ENCODE measurements around the gene PNPLA2.

The PNPLA2 gene

DNA sequence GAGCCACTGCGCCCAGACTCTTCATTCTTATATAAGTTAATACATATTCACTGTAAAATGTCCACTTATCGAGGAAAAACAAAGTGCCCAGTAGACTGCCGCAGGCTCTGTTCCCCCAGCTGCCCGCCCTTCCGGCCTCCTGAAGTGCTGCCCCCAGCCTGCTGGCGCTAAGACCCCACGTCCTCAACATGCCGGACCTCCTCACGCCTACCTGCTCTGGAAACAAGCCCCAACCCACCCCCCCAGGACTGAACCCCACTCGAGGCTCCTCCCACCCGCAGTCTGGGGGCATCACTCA is 42.5 kb upstream of the PNPLA2 start:
- Histone ChIP-seq H3K36me3 (ENCODE audit: control insufficient read depth, insufficient read depth, low read length) (no peaks in the 10 kb centered on the region), H3K9ac (no peak overlapping the region), H3K4me1 (no peaks in the 10 kb centered on the region), H3K79me2 (peaks cover 4% of the 10 kb centered on the region), H3K27ac (no peak overlapping the region), H2AFZ (no peak overlapping the region), H3K4me2 (ENCODE audit: low read length) (peak overlapping the region; percentile 87), H3K4me3 (ENCODE audit: low read depth, low read length) (peak overlapping the region; percentile 52), H3K9me3 (ENCODE audit: control insufficient read depth, low read length) (no peaks in the 10 kb centered on the region), H3K27me3 (ENCODE audit: control insufficient read depth, insufficient read depth, low read length) (no peaks in the 10 kb centered on the region)
- TF ChIP-seq, protein P1, sequence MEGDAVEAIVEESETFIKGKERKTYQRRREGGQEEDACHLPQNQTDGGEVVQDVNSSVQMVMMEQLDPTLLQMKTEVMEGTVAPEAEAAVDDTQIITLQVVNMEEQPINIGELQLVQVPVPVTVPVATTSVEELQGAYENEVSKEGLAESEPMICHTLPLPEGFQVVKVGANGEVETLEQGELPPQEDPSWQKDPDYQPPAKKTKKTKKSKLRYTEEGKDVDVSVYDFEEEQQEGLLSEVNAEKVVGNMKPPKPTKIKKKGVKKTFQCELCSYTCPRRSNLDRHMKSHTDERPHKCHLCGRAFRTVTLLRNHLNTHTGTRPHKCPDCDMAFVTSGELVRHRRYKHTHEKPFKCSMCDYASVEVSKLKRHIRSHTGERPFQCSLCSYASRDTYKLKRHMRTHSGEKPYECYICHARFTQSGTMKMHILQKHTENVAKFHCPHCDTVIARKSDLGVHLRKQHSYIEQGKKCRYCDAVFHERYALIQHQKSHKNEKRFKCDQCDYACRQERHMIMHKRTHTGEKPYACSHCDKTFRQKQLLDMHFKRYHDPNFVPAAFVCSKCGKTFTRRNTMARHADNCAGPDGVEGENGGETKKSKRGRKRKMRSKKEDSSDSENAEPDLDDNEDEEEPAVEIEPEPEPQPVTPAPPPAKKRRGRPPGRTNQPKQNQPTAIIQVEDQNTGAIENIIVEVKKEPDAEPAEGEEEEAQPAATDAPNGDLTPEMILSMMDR (IDR thresholded peaks at IDR 0.05): no peak

DNA sequence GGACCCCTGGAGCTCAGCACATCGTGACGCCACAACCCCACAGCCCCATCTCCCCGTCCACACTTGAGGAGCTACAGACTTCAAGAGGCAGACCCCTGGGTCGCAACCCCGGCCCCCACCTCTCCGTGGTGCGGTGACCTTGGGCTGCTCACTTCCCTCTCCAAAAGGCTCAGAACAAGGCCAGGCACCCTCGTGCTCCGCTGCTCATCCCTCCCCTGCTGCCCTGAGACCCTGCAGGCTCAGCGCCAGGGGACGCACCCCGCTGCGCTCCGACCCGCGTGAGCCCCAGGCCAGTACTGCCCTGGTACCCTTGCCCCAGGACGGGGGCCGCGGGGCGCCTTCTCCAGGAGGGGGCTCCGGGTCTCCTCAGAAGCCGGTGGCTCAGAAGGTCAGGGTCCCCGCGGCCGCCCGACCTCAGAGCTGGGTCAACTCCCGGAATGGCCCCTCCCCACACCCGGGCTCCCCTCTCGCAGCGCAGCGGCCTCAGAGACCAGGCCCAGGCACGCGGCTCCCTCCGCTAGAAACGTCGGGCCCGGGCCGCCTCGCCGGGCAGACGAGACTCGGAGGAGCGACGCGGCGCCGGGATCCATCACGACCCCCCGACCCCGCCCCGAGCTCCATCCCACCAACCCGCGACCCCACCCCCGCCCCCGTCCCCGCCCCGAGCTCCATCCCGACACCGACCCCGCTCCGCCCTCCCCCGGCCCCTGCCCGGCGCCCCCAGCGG is 42.0 kb upstream of the PNPLA2 start:
- no peak overlapping the region for H3K9ac ChIP-seq
- no peaks in the 10 kb centered on the region for H3K27me3 ChIP-seq (ENCODE audit: control insufficient read depth, insufficient read depth, low read length)
- H3K4me2 ChIP-seq (ENCODE audit: low read length): peak overlapping the region; percentile 87
- H2AFZ ChIP-seq: no peak overlapping the region
- peaks cover 4% of the 10 kb centered on the region for H3K79me2 ChIP-seq
- no peak overlapping the region for H3K27ac ChIP-seq
- no peaks in the 10 kb centered on the region for H3K36me3 ChIP-seq (ENCODE audit: control insufficient read depth, insufficient read depth, low read length)
- H3K4me3 ChIP-seq (ENCODE audit: low read depth, low read length): peak overlapping the region; percentile 52
- TF ChIP-seq, protein P1 (IDR thresholded peaks at IDR 0.05): no peak
- H3K9me3 ChIP-seq (ENCODE audit: control insufficient read depth, low read length): no peaks in the 10 kb centered on the region
- H3K4me1 ChIP-seq: no peaks in the 10 kb centered on the region

DNA sequence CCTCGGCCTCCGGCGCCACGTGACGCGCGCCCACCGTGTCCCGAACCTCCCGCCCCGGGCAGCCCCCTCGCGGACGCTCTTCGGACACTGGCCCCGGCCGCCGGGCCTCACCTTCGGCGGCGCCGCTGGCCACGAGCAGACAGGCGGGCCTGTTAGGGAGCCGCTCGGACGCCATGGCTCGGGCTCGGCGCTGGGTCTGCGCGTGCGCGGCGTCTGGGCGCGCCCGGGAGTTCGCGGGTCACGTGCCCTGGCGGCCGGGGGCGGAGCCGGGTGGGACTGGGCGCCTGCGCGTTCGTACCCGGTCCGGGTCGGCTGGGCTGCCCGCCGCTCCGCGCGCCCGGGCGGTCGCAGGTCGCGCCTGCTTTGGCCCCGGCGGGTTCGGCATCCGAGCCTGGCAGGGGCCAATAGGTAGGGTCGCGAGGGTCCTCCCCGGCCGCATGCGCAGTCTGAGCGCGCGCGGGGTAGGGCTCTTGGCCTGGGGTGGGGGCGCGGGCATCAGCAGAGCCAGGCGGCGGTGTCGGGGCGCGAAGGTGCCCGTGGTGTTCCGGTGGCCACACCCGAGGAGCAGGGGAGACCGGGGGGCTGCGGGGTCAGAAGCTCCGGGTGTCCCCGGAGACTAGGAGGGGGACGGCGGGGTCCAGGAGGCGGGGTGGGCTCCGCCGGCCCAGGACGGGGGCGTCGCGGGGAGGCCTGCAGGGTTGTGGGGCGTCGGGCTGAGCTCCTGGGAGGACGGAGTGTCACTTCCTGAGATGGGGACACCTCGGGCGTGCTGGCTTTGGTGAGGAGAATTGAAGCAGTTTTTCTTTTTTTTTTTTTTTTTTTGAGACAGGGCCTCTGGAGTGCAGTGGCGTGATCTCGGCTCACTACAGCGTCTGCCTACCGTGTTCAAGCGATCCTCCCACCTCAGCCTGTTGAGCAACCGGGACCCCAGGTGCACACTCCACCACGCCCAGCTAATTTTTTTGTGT is 41.1 kb upstream of the PNPLA2 start, which contains the start of gene GATD1:
Gene GATD1, minus strand, starts transcription at position 200 of the 968 bp plus-strand sequence. Its CDS starts 25 bp downstream, at position 175.
- no peaks in the 10 kb centered on the region for H3K27me3 ChIP-seq (ENCODE audit: control insufficient read depth, insufficient read depth, low read length)
- no peaks in the 10 kb centered on the region for H3K9me3 ChIP-seq (ENCODE audit: control insufficient read depth, low read length)
- peaks cover 4% of the 10 kb centered on the region for H3K79me2 ChIP-seq
- peak within 1 kb of the TSS; percentile 87 for H3K4me2 ChIP-seq (ENCODE audit: low read length)
- H3K4me3 ChIP-seq (ENCODE audit: low read depth, low read length): peak within 1 kb of the TSS; percentile 58
- no peaks in the 10 kb centered on the region for H3K4me1 ChIP-seq
- no peak within 1 kb of the TSS for H3K27ac ChIP-seq
- H2AFZ ChIP-seq: peak within 1 kb of the TSS; percentile 93
- H3K9ac ChIP-seq: peak within 1 kb of the TSS; percentile 28
- no peaks in the 10 kb centered on the region for H3K36me3 ChIP-seq (ENCODE audit: control insufficient read depth, insufficient read depth, low read length)
- TF ChIP-seq, protein P1 (IDR thresholded peaks at IDR 0.05): no peak

DNA sequence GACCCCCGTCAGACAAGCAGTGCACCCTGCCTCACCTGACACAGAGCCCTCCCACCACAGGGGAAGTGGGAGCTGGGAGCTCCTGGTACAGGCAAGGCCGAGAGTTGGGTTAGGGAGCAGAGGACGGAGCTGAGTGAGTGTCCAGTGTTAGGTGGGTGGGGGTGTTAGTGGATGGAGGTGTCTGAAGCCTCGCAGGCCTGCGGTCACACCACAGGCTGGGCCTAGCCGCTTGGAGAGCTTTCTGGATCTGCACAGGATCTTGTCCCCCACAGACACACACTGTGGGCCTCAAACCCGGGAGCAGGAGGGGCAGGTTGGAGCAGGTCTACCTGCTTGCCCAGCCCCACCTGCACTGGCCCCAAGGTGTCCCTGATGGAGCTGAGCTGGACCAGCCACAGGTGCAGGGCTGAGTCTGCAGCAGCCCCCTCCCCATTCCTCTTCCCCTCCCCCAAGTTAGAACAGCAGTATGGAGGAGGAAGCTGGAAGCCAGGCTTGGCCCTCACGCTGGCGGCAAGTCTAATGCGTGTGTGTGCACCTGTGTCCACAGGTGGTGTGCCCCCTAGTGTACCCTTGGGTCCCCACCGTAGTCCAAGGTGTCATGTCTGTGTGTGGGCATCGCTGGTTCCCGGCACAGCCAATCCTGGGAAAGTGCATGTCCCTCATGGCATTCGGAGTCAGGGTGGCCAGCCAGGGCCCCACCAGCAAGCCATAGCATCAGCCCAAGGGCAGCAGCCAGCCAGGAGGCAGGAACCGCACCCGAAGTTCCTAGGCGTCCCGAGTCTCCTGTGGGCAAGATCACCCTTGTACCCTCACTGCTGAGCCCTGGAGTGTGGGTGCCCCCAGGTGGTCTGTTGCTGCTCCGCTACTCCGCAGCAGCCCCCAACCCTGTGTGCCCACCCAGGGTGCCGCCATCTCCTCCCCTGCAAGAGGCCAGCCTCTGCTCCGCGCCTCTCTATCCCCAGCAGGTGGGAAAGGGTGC is 39.4 kb upstream of the PNPLA2 start:
- H3K36me3 ChIP-seq (ENCODE audit: control insufficient read depth, insufficient read depth, low read length): no peaks in the 10 kb centered on the region
- H2AFZ ChIP-seq: no peak overlapping the region
- H3K27me3 ChIP-seq (ENCODE audit: control insufficient read depth, insufficient read depth, low read length): no peaks in the 10 kb centered on the region
- peaks cover 4% of the 10 kb centered on the region for H3K79me2 ChIP-seq
- no peak overlapping the region for H3K4me3 ChIP-seq (ENCODE audit: low read depth, low read length)
- H3K9me3 ChIP-seq (ENCODE audit: control insufficient read depth, low read length): no peaks in the 10 kb centered on the region
- TF ChIP-seq, protein P1 (IDR thresholded peaks at IDR 0.05): no peak
- H3K4me2 ChIP-seq (ENCODE audit: low read length): no peak overlapping the region
- no peak overlapping the region for H3K9ac ChIP-seq
- no peaks in the 10 kb centered on the region for H3K4me1 ChIP-seq
- H3K27ac ChIP-seq: no peak overlapping the region
